Measurements from ENCODE around the gene NPR3. TPM values are rescaled to one million over a fixed set of nuclear protein-coding genes. Genes with fewer than 3 reads are reported as not detected.
A peak's percentile ranks its signal among the peaks of the same experiment; 100 is the strongest.

The NPR3 gene
- total RNA-seq, 1 experiment from 2014 or later, result not detected

DNA sequence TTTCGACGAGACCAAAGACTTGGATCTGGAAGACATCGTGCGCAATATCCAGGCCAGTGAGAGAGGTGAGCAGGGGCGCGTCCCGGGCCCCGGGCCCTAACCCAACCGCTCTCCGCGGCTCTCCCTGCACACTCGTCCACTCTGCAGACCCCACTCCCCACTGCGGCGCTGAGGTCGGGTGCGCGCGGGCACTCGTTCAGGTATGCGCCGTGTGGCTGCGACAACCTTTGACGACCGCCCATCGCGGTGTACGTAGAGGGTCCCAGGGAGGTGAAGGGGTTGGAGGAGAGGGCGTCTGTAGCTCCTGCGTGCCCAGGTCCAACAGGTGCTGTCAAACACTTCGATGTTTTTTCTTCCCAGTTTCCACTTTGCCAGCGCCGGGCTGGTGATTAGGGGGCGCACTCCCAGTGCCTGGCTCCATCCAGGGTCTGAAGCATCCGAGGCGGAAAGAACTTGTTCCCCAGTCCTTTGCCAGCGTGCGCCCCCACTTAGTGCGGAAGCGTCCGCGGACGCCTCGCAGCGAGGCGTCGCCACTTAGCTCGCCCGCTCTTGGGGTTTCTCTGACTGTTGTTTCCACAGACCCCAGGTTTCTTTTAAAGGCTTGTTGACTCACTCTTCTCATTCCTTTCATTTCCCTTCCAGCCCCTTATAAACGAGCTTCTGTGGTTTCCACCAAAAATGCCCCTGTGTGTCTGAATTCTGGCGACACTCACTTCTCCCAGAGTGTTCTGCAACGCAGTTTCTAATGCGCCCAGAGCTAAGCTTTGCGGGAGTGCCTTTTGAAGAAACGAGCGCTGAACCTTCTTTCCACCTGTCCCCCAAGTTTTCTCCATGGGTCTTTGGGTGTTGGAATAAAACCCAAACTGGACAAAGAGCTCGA lies 1.6 kb downstream of the NPR3 start:
- peaks cover 91% of the 10 kb centered on the region for H3K27me3 Mint-ChIP-seq (ENCODE audit: low read depth)
- H3K4me2 ChIP-seq (ENCODE audit: insufficient read depth, insufficient read length, low read length), result peak overlapping the region; percentile 85

More for the DNA sequence above, 1.6 kb downstream of the NPR3 start:
- peak overlapping the region; percentile 44 to 85 for H3K4me3 Mint-ChIP-seq
- TF ChIP-seq, protein P1, sequence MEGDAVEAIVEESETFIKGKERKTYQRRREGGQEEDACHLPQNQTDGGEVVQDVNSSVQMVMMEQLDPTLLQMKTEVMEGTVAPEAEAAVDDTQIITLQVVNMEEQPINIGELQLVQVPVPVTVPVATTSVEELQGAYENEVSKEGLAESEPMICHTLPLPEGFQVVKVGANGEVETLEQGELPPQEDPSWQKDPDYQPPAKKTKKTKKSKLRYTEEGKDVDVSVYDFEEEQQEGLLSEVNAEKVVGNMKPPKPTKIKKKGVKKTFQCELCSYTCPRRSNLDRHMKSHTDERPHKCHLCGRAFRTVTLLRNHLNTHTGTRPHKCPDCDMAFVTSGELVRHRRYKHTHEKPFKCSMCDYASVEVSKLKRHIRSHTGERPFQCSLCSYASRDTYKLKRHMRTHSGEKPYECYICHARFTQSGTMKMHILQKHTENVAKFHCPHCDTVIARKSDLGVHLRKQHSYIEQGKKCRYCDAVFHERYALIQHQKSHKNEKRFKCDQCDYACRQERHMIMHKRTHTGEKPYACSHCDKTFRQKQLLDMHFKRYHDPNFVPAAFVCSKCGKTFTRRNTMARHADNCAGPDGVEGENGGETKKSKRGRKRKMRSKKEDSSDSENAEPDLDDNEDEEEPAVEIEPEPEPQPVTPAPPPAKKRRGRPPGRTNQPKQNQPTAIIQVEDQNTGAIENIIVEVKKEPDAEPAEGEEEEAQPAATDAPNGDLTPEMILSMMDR (conservative IDR thresholded peaks at IDR 0.05), result no peak
- no peak overlapping the region for H4K5ac ChIP-seq (ENCODE audit: insufficient read length, low read depth, low read length)
- H3K79me1 ChIP-seq (ENCODE audit: insufficient read depth, low read depth, low read length, poor library complexity, severe bottlenecking), result no peaks in the 10 kb centered on the region
- no peak overlapping the region for H2AK5ac ChIP-seq (ENCODE audit: insufficient read length, low read length)
- H3K9me3 Mint-ChIP-seq, result peaks cover 4 to 10% of the 10 kb centered on the region in 2 experiments; a peak in 3 of 5 replicates
- no peak overlapping the region for H3K14ac ChIP-seq (ENCODE audit: insufficient read depth, low read length)
- H3K56ac ChIP-seq (ENCODE audit: insufficient read length, low read depth, low read length), result no peak overlapping the region
- no peaks in the 10 kb centered on the region for H3K79me2 ChIP-seq (ENCODE audit: insufficient read depth, low read length)
- no CpG with 5 or more reads among the region's 56 CpGs for WGBS (ENCODE audit: extremely low coverage, insufficient read length, low lambda C conversion rate)
- H3K4me1 Mint-ChIP-seq, result peaks cover 32 to 39% of the 10 kb centered on the region in 2 experiments
- H3K9ac ChIP-seq (ENCODE audit: extremely low read depth, insufficient read length, low read length), result no peak overlapping the region
- H3K36me3 Mint-ChIP-seq (ENCODE audit: insufficient read depth in 1 of 3, low read depth in 3 of 3), result no peaks in the 10 kb centered on the region; a peak in 1 of 7 replicates
- no peak overlapping the region for H4K91ac ChIP-seq (ENCODE audit: insufficient read length, low read depth, low read length)
- H3K23me2 ChIP-seq (ENCODE audit: insufficient read length, low read depth, low read length, poor library complexity, severe bottlenecking), result peaks cover 23% of the 10 kb centered on the region
- no peak overlapping the region for H3K18ac ChIP-seq (ENCODE audit: insufficient read length, low read depth, low read length)
- no peak overlapping the region for H3K27ac Mint-ChIP-seq
- no peak overlapping the region for H2AFZ ChIP-seq (ENCODE audit: low read length)
- H3T11ph ChIP-seq (ENCODE audit: low read length), result no peak overlapping the region
- no peak overlapping the region for H2BK15ac ChIP-seq (ENCODE audit: low read depth, low read length)
- H3K27me3 ChIP-seq (ENCODE audit: insufficient read depth, low read length), result peaks cover 61% of the 10 kb centered on the region
- H2BK5ac ChIP-seq (ENCODE audit: insufficient read length, low read length), result no peak overlapping the region
- H4K8ac ChIP-seq (replicated peaks; ENCODE audit: insufficient read length, low read depth, low read length), result no peak overlapping the region
- no peaks in the 10 kb centered on the region for H3K9me3 ChIP-seq (ENCODE audit: control insufficient read depth, low read depth, low read length)
- DNase-seq, result peak; percentile 41
- H3K4me1 ChIP-seq (ENCODE audit: insufficient read depth, low read length), result no peaks in the 10 kb centered on the region
- H3K27ac ChIP-seq (ENCODE audit: insufficient read length, low read depth, low read length), result no peak overlapping the region
- H3K23ac ChIP-seq (ENCODE audit: insufficient read length, low read depth, low read length), result no peak overlapping the region
- H4K20me1 ChIP-seq (ENCODE audit: control insufficient read depth, insufficient read depth, insufficient read length), result no peaks in the 10 kb centered on the region
- no peak overlapping the region for H2BK12ac ChIP-seq (ENCODE audit: insufficient read length, low read depth, low read length)
- H2BK20ac ChIP-seq (ENCODE audit: low read depth, low read length, poor library complexity, severe bottlenecking), result no peak overlapping the region
- H2BK120ac ChIP-seq (ENCODE audit: low read depth, low read length, poor library complexity, severe bottlenecking), result no peak overlapping the region
- H3K4ac ChIP-seq (ENCODE audit: low read depth, low read length), result no peak overlapping the region

All from H9 (cell line).